Rectal smooth muscle tissue (tissue), 1 donor: ENCODE measurements around the gene CD69.

ENCODE experiments used
- H3K27ac ChIP-seq: one replicate; pipeline ENCODE4 v1.7.0; 2013; ENCODE audit warnings: low read depth, low read length, inconsistent platforms
- H3K27me3 ChIP-seq: one replicate; pipeline ENCODE4 v1.7.0; 2013; ENCODE audit warnings: low read length; ENCODE audit not compliant: control insufficient read depth, insufficient read depth
- H3K36me3 ChIP-seq: one replicate; pipeline ENCODE4 v1.7.0; 2013; ENCODE audit warnings: low read length; ENCODE audit not compliant: control insufficient read depth, insufficient read depth
- H3K4me1 ChIP-seq: one replicate; pipeline ENCODE4 v1.7.0; 2013; ENCODE audit warnings: low read length; ENCODE audit not compliant: control insufficient read depth, insufficient read depth
- H3K4me3 ChIP-seq: one replicate; pipeline ENCODE4 v1.7.0; 2013; ENCODE audit warnings: low read length
- H3K9ac ChIP-seq: one replicate; pipeline ENCODE4 v1.7.0; 2013; ENCODE audit warnings: low read length

CD69 gene

GRCh38 chr12:9736936-9737705, 23.6 kb downstream of the CD69 start:
- Histone ChIP-seq H3K36me3 (no peaks in the 10 kb centered on the region), H3K27me3 (no peaks in the 10 kb centered on the region), H3K4me1 (no peaks in the 10 kb centered on the region), H3K27ac (peak overlapping the region; percentile 51), H3K9ac (no peak overlapping the region), H3K4me3 (peak overlapping the region; percentile 1)

GRCh38 chr12:9735601-9736000, 25.1 kb downstream of the CD69 start:
- Histone ChIP-seq H3K9ac (no peak overlapping the region), H3K36me3 (no peaks in the 10 kb centered on the region), H3K27ac (no peak overlapping the region), H3K27me3 (no peaks in the 10 kb centered on the region), H3K4me1 (no peaks in the 10 kb centered on the region), H3K4me3 (no peak overlapping the region)

GRCh38 chr12:9732921-9733461, 27.7 kb downstream of the CD69 start, which contains the start of gene CLECL1:
TSS of gene CLECL1 (minus strand) at chr12:9733097.
- Histone ChIP-seq H3K27ac (no peak within 1 kb of the TSS), H3K9ac (no peak within 1 kb of the TSS)

GRCh38 chr12:9731797-9732196, 28.9 kb downstream of the CD69 start:
- Histone ChIP-seq H3K9ac (no peak overlapping the region), H3K36me3 (no peaks in the 10 kb centered on the region), H3K4me3 (no peak overlapping the region), H3K27ac (no peak overlapping the region), H3K4me1 (no peaks in the 10 kb centered on the region), H3K27me3 (no peaks in the 10 kb centered on the region)

More at GRCh38 chr12:9732921-9733461, 27.7 kb downstream of the CD69 start, which contains the start of gene CLECL1:
- no peaks in the 10 kb centered on the region for H3K27me3 ChIP-seq
- no peaks in the 10 kb centered on the region for H3K36me3 ChIP-seq
- no peak within 1 kb of the TSS for H3K4me3 ChIP-seq
- H3K4me1 ChIP-seq = no peaks in the 10 kb centered on the region

- H3K36me3 ChIP-seq = no peaks in the 10 kb centered on the region
- no peaks in the 10 kb centered on the region for H3K4me1 ChIP-seq
- no peak overlapping the region for H3K4me3 ChIP-seq
- no peaks in the 10 kb centered on the region for H3K27me3 ChIP-seq
- H3K27ac ChIP-seq = no peak overlapping the region
- no peak overlapping the region for H3K9ac ChIP-seq
These were observed 29.3 kb downstream of the CD69 start for GRCh38 chr12:9731393-9731792.

- Histone ChIP-seq H3K9ac (no peak overlapping the region), H3K4me3 (no peak overlapping the region), H3K27me3 (no peaks in the 10 kb centered on the region), H3K36me3 (no peaks in the 10 kb centered on the region), H3K4me1 (no peaks in the 10 kb centered on the region), H3K27ac (no peak overlapping the region)
These were observed 30.1 kb downstream of the CD69 start for GRCh38 chr12:9730591-9730990.

GRCh38 chr12:9730011-9730410, 30.7 kb downstream of the CD69 start:
- Histone ChIP-seq H3K27me3 (no peaks in the 10 kb centered on the region), H3K27ac (no peak overlapping the region), H3K4me3 (no peak overlapping the region), H3K4me1 (no peaks in the 10 kb centered on the region), H3K9ac (no peak overlapping the region), H3K36me3 (no peaks in the 10 kb centered on the region)

- no peaks in the 10 kb centered on the region for H3K4me1 ChIP-seq
- H3K36me3 ChIP-seq = no peaks in the 10 kb centered on the region
- H3K27me3 ChIP-seq = no peaks in the 10 kb centered on the region
- H3K4me3 ChIP-seq = no peak overlapping the region
- H3K9ac ChIP-seq = no peak overlapping the region
- no peak overlapping the region for H3K27ac ChIP-seq
These were observed 31.6 kb downstream of the CD69 start for GRCh38 chr12:9729082-9729481.

- no peaks in the 10 kb centered on the region for H3K27me3 ChIP-seq
- H3K4me3 ChIP-seq = no peak overlapping the region
- no peak overlapping the region for H3K27ac ChIP-seq
- H3K4me1 ChIP-seq = no peaks in the 10 kb centered on the region
- no peaks in the 10 kb centered on the region for H3K36me3 ChIP-seq
- no peak overlapping the region for H3K9ac ChIP-seq
These were observed 32.9 kb downstream of the CD69 start for GRCh38 chr12:9727813-9728212.

- Histone ChIP-seq H3K4me1 (no peaks in the 10 kb centered on the region), H3K27ac (no peak overlapping the region), H3K36me3 (no peaks in the 10 kb centered on the region), H3K27me3 (no peaks in the 10 kb centered on the region), H3K4me3 (no peak overlapping the region), H3K9ac (no peak overlapping the region)
These were observed 35.4 kb downstream of the CD69 start for GRCh38 chr12:9725213-9725870.

- Histone ChIP-seq H3K4me1 (no peaks in the 10 kb centered on the region), H3K27me3 (no peaks in the 10 kb centered on the region), H3K9ac (no peak overlapping the region), H3K27ac (no peak overlapping the region), H3K36me3 (no peaks in the 10 kb centered on the region), H3K4me3 (no peak overlapping the region)
These were observed 36.7 kb downstream of the CD69 start for GRCh38 chr12:9724023-9724422.

- Histone ChIP-seq H3K27ac (no peak overlapping the region), H3K36me3 (no peaks in the 10 kb centered on the region), H3K27me3 (no peaks in the 10 kb centered on the region), H3K9ac (peak overlapping the region; percentile 11), H3K4me1 (no peaks in the 10 kb centered on the region), H3K4me3 (no peak overlapping the region)
These were observed 39.2 kb downstream of the CD69 start for GRCh38 chr12:9721394-9722092.
